GM12878 (cell line): ENCODE data around the gene TMUB1. TPM values are rescaled to one million over a fixed set of nuclear protein-coding genes. Genes with fewer than 3 reads are reported as not detected.

ENCODE experiments used
- ATAC-seq: fragments of 200-7000 bp; cut with Tn5 transposase; 3 replicates; pipeline ENCODE4 v1.9.1; 2020; ENCODE audit warnings: mild to moderate bottlenecking, moderate library complexity
- BruUV-seq: library from RNA; stranded (reverse); fragments of 400-500 nt; replicated peaks from 2 replicates; lab custom pipeline; 2021; lab: Mats Ljungman, UMichigan
- CTCF ChIA-PET: fragments of 300-600 bp; sonication (Branson Sonifier 250); formaldehyde crosslinking; extraction: SDS; loops from one replicate; lab custom pipeline; 2021; ENCODE audit warnings: inconsistent platforms; lab: Yijun Ruan, JAX
- POLR2A ChIA-PET: fragments of 350-600 bp; formaldehyde crosslinking; extraction: SDS; loops from one replicate; lab custom pipeline; 2021; ENCODE audit warnings: inconsistent platforms; lab: Charles Lee
- RAD21 ChIA-PET: fragments of 300-600 bp; sonication (Branson Sonifier 250); formaldehyde crosslinking; loops from one replicate; lab custom pipeline; 2023; ENCODE audit warnings: antibody characterized with exemption; ENCODE audit not compliant: unreplicated experiment; lab: Charles Lee
- SMC1A ChIA-PET: fragments of 300-600 bp; sonication (Branson Sonifier 250); formaldehyde crosslinking; loops from one replicate; lab custom pipeline; 2023; ENCODE audit not compliant: unreplicated experiment, uncharacterized antibody; lab: Charles Lee
- DNase-seq: peaks from one replicate; pipeline ENCODE4 v3.0.0-alpha.2; 2011; ENCODE audit warnings: low read depth, low spot score
- FAIRE-seq: peaks from 3 replicates; lab custom pipeline; 2011; peaks lifted over from hg19 to GRCh38; lab: Jason Lieb, UNC
- H2AFZ ChIP-seq: 2 replicates; pipeline ENCODE4 v1.6.0; 2011; ENCODE audit warnings: low read depth, low read length, control low read depth; ENCODE audit not compliant: control insufficient read depth
- H3K27ac ChIP-seq: 2 replicates; pipeline ENCODE4 v1.5.1; 2011; ENCODE audit warnings: control low read depth; ENCODE audit not compliant: control insufficient read depth, insufficient read depth
- H3K27me3 ChIP-seq, 2 experiments: replicated peaks in 1 of 2; 2 replicates each; pipeline versions ENCODE4 v1.6.0 to v1.6.1; 2011; ENCODE audit warnings: low read length in 1 of 2; ENCODE audit not compliant: control insufficient read depth in 2 of 2, insufficient read depth in 2 of 2
- H3K36me3 ChIP-seq, 2 experiments: 2 replicates each; pipeline ENCODE4 v1.5.1; 2011; ENCODE audit warnings: low read length in 1 of 2; ENCODE audit not compliant: control insufficient read depth in 2 of 2, insufficient read depth in 2 of 2
- H3K4me1 ChIP-seq: 2 replicates; pipeline ENCODE4 v1.6.1; 2011; ENCODE audit warnings: mild to moderate bottlenecking, low read length, moderate library complexity, mixed read lengths; ENCODE audit not compliant: control insufficient read depth, insufficient read depth
- H3K4me2 ChIP-seq: 2 replicates; pipeline ENCODE4 v1.6.0; 2011; ENCODE audit warnings: control low read depth; ENCODE audit not compliant: control insufficient read depth, insufficient read depth
- H3K4me3 ChIP-seq: fragments of 200-600 bp; sonication (generic); 2 replicates; pipeline ENCODE4 v1.5.1; 2016
- H3K79me2 ChIP-seq: 2 replicates; pipeline ENCODE4 v1.6.0; 2011; ENCODE audit warnings: low read length; ENCODE audit not compliant: control insufficient read depth, insufficient read depth
- H3K9ac ChIP-seq: 2 replicates; pipeline ENCODE4 v1.8.0; 2011; ENCODE audit warnings: low read length, control low read depth, mixed read lengths; ENCODE audit not compliant: control insufficient read depth, insufficient read depth
- H3K9me3 ChIP-seq: replicated peaks from 3 replicates; pipeline ENCODE4 v1.5.1; 2011; ENCODE audit warnings: mild to moderate bottlenecking, low read length; ENCODE audit not compliant: control insufficient read depth, insufficient read depth
- H4K20me1 ChIP-seq: 2 replicates; pipeline ENCODE4 v1.6.0; 2011; ENCODE audit not compliant: control insufficient read depth, insufficient read depth
- HDGF ChIP-seq: fragments of 450-650 bp; IDR thresholded peaks from 2 replicates; pipeline ENCODE4 v1.6.1; 2016; ENCODE audit warnings: antibody characterized with exemption
- POLR2A ChIP-seq: IDR thresholded peaks from 2 replicates; pipeline ENCODE4 v1.6.1; 2011; ENCODE audit warnings: low read depth, mild to moderate bottlenecking, low read length
- RB1 ChIP-seq: fragments of 450-650 bp; formaldehyde crosslinking; IDR thresholded peaks from 2 replicates; pipeline ENCODE4 v1.6.1; 2017; ENCODE audit warnings: mild to moderate bottlenecking, borderline replicate concordance
- SREBF1 ChIP-seq: IDR thresholded peaks from 2 replicates; pipeline ENCODE4 v1.6.1; 2012; ENCODE audit warnings: mild to moderate bottlenecking, low read length
- ZBED1 ChIP-seq: IDR thresholded peaks from 2 replicates; pipeline ENCODE4 v1.6.1; 2016; ENCODE audit warnings: borderline replicate concordance
- ZNF384 ChIP-seq: IDR thresholded peaks from 2 replicates; pipeline ENCODE4 v1.6.1; 2012; ENCODE audit warnings: low read depth, mild to moderate bottlenecking, low read length, improper control_type of control experiment, borderline replicate concordance
- ZNF687 ChIP-seq: fragments of 450-650 bp; IDR thresholded peaks from 2 replicates; pipeline ENCODE4 v1.6.1; 2017; ENCODE audit warnings: mild to moderate bottlenecking, moderate library complexity
- WGBS: methylation state at CpG from one replicate; pipeline ENCODE4 v1.1.6; 2016; ENCODE audit warnings: low lambda C conversion rate; ENCODE audit not compliant: insufficient replicate concordance, insufficient coverage; ENCODE audit errors: missing lambda C conversion rate; 5-methylcytosine and 5-hydroxymethylcytosine counted together
- in situ Hi-C: fragments of 300-500 bp; cut with MboI; formaldehyde crosslinking; loops from 9 replicates; pipeline ENCODE4 v1.14.3; 2018; ENCODE audit warnings: mixed read lengths
- intact Hi-C: fragments of 100-400 bp; cut with micrococcal nuclease; formaldehyde crosslinking; loops from one replicate; pipeline ENCODE4 v1.14.2; 2022; ENCODE audit not compliant: unreplicated experiment
- polyA plus RNA-seq, 11 experiments: library from polyadenylated mRNA; depleted of rRNA in 4 of 11; unstranded in 6 of 11; stranded (reverse) in 5 of 11; fragments of >200 nt; fragmentation: Nextera tagmentation in 4 of 11; fragmentation: Illumina TruSeq in 1 of 11; extraction: Ambion mirVana in 4 of 11; extraction: Trizol in 1 of 11; gene quantifications; 1 replicate in 1 of 11; 2 replicates in 10 of 11; pipeline versions ENCODE4 v1.2.1 to v1.2.3, GENCODE V29; 2011 to 2016; ENCODE audit warnings: inconsistent platforms in 2 of 11, missing spikeins in 2 of 11, low read depth in 1 of 11
- total RNA-seq, 4 experiments: library from RNA; depleted of rRNA in 3 of 4; stranded (reverse); fragments of >200 nt in 3 of 4; fragmentation: Illumina TruSeq in 1 of 4; extraction: Trizol in 1 of 4; gene quantifications; 2 replicates each; pipeline versions ENCODE4 v1.2.1 to v1.2.3, GENCODE V29; 2013 to 2021

TMUB1 gene
- total and polyA plus RNA-seq, 10 of the 15 experiments (the other 5 are each of a cell fraction or from before 2014, with no cell fraction given): 0.27 to 79.5 (median 41.3) TPM; not detected in 1

GRCh38 chr7:151075978-151076426 is 7.3 kb downstream of the TMUB1 start:
- intact Hi-C loops: no loop called here
- Histone ChIP-seq H3K9me3 (no peaks in the 10 kb centered on the region), H3K4me3 (no peak overlapping the region), H3K79me2 (peaks cover 21% of the 10 kb centered on the region), H3K36me3 (peaks cover 0 to 23% of the 10 kb centered on the region in 2 experiments; a peak in 3 of 4 replicates), H3K4me1 (peaks cover 8% of the 10 kb centered on the region), H3K27ac (no peak overlapping the region), H3K27me3 (no peaks in the 10 kb centered on the region), H3K9ac (no peak overlapping the region), H4K20me1 (no peaks in the 10 kb centered on the region; the same call in 1 of the 2 replicates), H3K4me2 (no peak overlapping the region), H2AFZ (no peak overlapping the region)
- FAIRE-seq (no peak), DNase-seq (no peak), ATAC-seq (no peak)
- CTCF ChIA-PET: no interaction called here
- TSS peak; percentile 60 for BruUV-seq
- TF ChIP-seq ZNF384 (no peak), RB1 (no peak), SREBF1 (no peak), POLR2A (peak; percentile 60), HDGF (no peak), ZBED1 (no peak), ZNF687 (no peak)
- SMC1A ChIA-PET: no interaction called here
- RAD21 ChIA-PET: interaction anchor here (0.6 kb wide), 1 partner anchor 9 kb away, joined by 3 read pairs; no protein-coding TSS in a partner anchor
- POLR2A ChIA-PET: no interaction called here
- 77% methylated on average over 11 of the region's 22 CpGs for WGBS
- in situ Hi-C loops: no loop called here
